Sigmoid colon (tissue), 3 donors: ENCODE measurements around the gene PGLYRP3.

Source experiments
- CTCF ChIP-seq, 4 experiments: fragments of 450-650 bp in 3 of 4; fragments of 200-600 bp in 1 of 4; IDR thresholded peaks; one replicate each; pipeline ENCODE4 v1.5.1; 2016 to 2019; ENCODE audit warnings: antibody characterized with exemption in 4 of 4, mild to moderate bottlenecking in 3 of 4, moderate library complexity in 2 of 4
- POLR2A ChIP-seq, 2 donors: fragments of 450-650 bp; IDR thresholded peaks; one replicate each; pipeline ENCODE4 v1.6.1; 2016; ENCODE audit warnings: antibody characterized with exemption in 2 of 2, mild to moderate bottlenecking in 2 of 2, moderate library complexity in 2 of 2

- TF ChIP-seq CTCF (IDR thresholded peaks at IDR 0.05) (no peak), POLR2A (IDR thresholded peaks at IDR 0.05) (no peak)
Measured at GRCh38 chr1:153342178-153342577, 29.4 kb upstream of the PGLYRP3 start.
